Cardiac fibroblast (primary cell): ENCODE data around the gene COL6A3.
A peak's percentile ranks its signal among the peaks of the same experiment; 100 is the strongest.

Experiments
- DNase-seq, 2 donors: peaks; one replicate each; pipeline versions ENCODE4 v3.0.0 to v3.0.0-alpha.2; 2010; ENCODE audit warnings: low read depth in 2 of 2
- H3K4me3 ChIP-seq, 2 donors: replicated peaks in 1 of 2; 1 replicate in 1 of 2; 2 replicates in 1 of 2; pipeline ENCODE4 v1.5.1; 2011; ENCODE audit warnings: low read depth in 2 of 2, low read length in 2 of 2, mild to moderate bottlenecking in 2 of 2, moderate library complexity in 1 of 2
- TF ChIP-seq, protein P1 (sequence below): IDR thresholded peaks from one replicate; pipeline ENCODE4 v1.5.1; 2011; ENCODE audit warnings: low read depth, mild to moderate bottlenecking, low read length, inconsistent platforms

COL6A3 gene

DNA sequence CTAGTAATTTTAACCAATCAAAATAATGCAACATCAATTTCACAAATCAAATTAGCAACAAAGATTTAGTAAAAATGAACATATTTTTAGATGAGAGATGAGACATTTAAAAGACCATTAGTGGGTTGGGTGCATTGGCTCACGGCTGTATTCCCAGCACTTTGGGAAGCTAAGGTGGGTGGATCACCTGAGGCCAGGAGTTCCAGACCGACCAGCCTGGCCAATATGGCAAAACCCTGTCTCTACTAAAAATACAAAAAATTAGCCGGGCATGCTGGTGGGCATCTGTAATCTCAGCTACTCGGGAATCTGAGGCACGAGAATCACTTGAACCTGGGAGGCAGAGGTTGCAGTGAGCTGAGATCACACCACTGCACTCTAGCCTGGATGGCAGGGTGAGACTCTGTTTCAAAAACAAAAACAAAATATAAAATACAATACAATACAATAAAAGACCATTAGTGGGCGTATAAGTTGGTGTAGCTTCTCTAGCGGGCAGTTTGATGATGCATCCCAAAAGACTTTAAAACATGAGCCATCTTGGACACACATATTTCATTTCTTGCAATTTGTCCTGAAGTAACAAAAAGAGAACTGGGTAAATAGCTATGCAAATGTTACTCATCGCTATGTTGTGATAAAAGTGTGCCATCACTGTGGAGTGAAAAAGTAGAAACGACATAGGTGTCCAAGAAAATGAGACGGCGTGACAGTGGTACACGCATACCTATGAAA lies 101.8 kb downstream of the COL6A3 start:
- peak in 1 of 2 donors; percentile 76 for DNase-seq
- TF ChIP-seq, protein P1, sequence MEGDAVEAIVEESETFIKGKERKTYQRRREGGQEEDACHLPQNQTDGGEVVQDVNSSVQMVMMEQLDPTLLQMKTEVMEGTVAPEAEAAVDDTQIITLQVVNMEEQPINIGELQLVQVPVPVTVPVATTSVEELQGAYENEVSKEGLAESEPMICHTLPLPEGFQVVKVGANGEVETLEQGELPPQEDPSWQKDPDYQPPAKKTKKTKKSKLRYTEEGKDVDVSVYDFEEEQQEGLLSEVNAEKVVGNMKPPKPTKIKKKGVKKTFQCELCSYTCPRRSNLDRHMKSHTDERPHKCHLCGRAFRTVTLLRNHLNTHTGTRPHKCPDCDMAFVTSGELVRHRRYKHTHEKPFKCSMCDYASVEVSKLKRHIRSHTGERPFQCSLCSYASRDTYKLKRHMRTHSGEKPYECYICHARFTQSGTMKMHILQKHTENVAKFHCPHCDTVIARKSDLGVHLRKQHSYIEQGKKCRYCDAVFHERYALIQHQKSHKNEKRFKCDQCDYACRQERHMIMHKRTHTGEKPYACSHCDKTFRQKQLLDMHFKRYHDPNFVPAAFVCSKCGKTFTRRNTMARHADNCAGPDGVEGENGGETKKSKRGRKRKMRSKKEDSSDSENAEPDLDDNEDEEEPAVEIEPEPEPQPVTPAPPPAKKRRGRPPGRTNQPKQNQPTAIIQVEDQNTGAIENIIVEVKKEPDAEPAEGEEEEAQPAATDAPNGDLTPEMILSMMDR = peak; percentile 3
- no peak overlapping the region for H3K4me3 ChIP-seq

DNA sequence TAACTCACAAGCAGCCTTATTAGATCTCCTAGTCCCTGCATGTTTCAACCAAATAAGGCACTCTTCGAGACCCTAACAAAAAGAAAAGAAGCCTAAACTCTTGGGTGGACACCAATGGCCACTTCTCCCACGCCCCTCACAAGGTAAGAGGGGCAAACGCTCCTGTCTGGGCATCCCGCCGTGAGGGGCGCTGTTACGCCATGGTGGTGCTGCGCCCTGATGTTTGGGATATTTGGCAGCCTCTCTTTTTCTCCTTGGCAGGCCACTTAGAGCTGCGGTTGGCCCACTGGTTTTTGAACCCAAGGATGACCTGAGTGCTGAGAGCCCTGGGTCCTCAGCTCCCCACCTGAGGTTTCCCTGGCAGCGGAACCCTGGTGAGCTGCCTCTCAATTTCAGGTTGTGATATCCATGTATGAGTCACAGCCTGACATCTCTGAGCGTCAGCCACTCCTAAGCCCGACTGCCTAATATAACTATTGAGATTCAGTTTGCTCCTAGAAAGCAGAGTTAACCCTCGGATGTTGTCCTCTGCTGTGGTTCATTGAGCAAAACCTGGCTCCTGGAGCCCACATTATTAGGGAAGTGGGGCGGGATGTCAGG lies 103.3 kb downstream of the COL6A3 start:
- TF ChIP-seq, protein P1 = no peak

GRCh38 chr2:237309416-237309815 lies 104.5 kb downstream of the COL6A3 start:
- H3K4me3 ChIP-seq = no peak overlapping the region
- DNase-seq = peak in 1 of 2 donors; percentile 29
- TF ChIP-seq, protein P1 = no peak

More for the DNA sequence above, 103.3 kb downstream of the COL6A3 start:
- H3K4me3 ChIP-seq = no peak overlapping the region
- DNase-seq = peak in 1 of 2 donors; percentile 51

DNA sequence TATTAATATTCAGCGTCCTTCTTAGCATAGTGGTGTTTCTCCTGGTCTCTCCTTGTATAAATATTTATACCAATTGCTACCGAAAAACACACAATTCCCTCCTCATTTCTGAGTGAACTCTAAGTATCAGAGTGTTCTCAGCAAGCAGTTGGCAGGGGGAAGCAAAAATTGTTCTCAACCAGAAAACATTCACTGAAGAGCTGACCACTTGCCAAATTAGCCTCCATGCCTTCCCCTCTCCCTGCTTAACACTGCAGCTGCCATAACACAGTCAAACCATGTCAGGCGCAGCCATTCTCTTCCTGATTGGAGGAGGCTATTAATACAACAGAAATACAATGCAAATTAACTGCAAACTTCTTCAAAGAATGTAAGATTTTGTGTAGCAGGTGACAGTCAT lies 105.0 kb downstream of the COL6A3 start:
- H3K4me3 ChIP-seq = no peak overlapping the region
- TF ChIP-seq, protein P1 = no peak
- peak; percentile 12 to 76 for DNase-seq

DNA sequence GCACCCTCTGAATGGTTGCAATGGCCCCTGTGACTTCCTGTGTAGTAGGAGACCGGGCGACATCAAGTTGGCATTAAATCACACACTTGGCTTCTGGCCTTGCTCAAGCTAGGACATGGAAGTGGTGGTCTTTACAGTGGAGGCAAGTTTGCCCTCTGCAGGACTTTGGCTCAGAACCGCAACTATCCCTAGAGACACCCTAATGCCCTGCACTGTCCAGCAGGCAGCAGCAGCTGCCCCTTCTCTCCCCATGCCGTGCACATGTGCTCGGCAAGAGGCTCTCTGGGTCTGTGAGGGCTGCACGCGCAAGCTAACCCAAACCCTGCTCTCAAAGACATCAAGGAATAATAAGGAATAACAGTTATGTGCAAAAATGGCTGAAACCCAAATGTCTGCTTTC lies 106.5 kb downstream of the COL6A3 start:
- TF ChIP-seq, protein P1 = no peak
- no peak overlapping the region for H3K4me3 ChIP-seq
- DNase-seq = peak in 1 of 2 donors; percentile 6

DNA sequence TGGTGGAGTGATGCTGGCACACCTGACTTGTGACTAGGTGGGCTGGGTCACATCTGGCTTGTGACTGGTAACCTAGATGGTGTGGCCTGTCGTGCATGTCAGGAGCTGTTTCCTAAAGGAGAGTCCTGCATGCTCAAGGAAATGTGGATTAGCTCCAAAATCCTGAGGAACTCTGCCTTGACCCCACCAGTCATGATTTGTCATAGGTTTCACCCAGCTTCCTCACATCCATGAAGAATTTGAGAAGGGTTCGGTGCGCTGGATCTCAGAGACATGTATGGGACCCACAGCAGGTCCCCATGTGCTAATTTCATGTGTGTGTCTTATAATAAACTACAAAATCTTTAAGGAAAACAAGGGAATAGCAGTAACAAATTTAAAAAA lies 107.2 kb downstream of the COL6A3 start:
- TF ChIP-seq, protein P1 = no peak
- DNase-seq = peak in 1 of 2 donors; percentile 43
- no peak overlapping the region for H3K4me3 ChIP-seq
